Measurements from ENCODE around the gene ST6GALNAC4.

The ST6GALNAC4 gene

GRCh38 chr9:127912882-127913281 lies 4.0 kb downstream of the ST6GALNAC4 start:
- Histone ChIP-seq H3K4ac (ENCODE audit: low read length) (no peak overlapping the region), H2AFZ (ENCODE audit: low read length) (no peak overlapping the region), H3K27ac (replicated peaks; ENCODE audit: low read length) (no peak overlapping the region), H3K9me3 (replicated peaks in 1 of 2; ENCODE audit: control insufficient read depth in 2 of 2, insufficient read depth in 1 of 2, low read depth in 1 of 2, low read length in 2 of 2) (no peaks in the 10 kb centered on the region), H3K79me1 (ENCODE audit: low read depth, low read length) (peaks cover 5% of the 10 kb centered on the region), H3K18ac (ENCODE audit: low read length) (no peak overlapping the region), H2BK15ac (ENCODE audit: low read length) (no peak overlapping the region), H3K4me1 (ENCODE audit: control insufficient read depth in 2 of 2, insufficient read depth in 1 of 2, low read depth in 1 of 2, low read length in 2 of 2) (peaks cover 7 to 10% of the 10 kb centered on the region in 2 donors), H3K27me3 (ENCODE audit: control insufficient read depth in 3 of 3, insufficient read depth in 3 of 3, low read depth in 1 of 3, low read length in 3 of 3) (peaks cover 0 to 15% (median 0%) of the 10 kb centered on the region in 3 experiments), H3K4me3 (ENCODE audit: low read length in 2 of 2) (no peak overlapping the region), H2AK5ac (ENCODE audit: low read depth, low read length) (no peak overlapping the region), H2BK5ac (ENCODE audit: low read length) (no peak overlapping the region), H2BK120ac (ENCODE audit: low read depth, low read length) (no peak overlapping the region), H3K36me3 (replicated peaks in 1 of 2; ENCODE audit: control insufficient read depth in 2 of 2, insufficient read depth in 2 of 2, low read length in 2 of 2) (no peaks in the 10 kb centered on the region), H2BK12ac (ENCODE audit: low read length) (no peak overlapping the region), H3K23ac (ENCODE audit: low read depth, low read length, poor library complexity) (no peak overlapping the region), H4K91ac (ENCODE audit: low read depth, low read length, poor library complexity) (no peak overlapping the region), H3K4me2 (ENCODE audit: insufficient read depth, low read length, poor library complexity, severe bottlenecking) (no peak overlapping the region), H3K9ac (ENCODE audit: low read depth, low read length, poor library complexity) (no peak overlapping the region), H4K8ac (ENCODE audit: low read depth, low read length) (no peak overlapping the region), H3K14ac (ENCODE audit: low read length) (no peak overlapping the region)
- DNase-seq (ENCODE audit: low spot score): no peak
- no CpG with 5 or more reads among the region's 5 CpGs for WGBS, 2 donors (ENCODE audit: extremely low coverage in 2 of 2, insufficient read length in 2 of 2, insufficient replicate concordance in 1 of 2)

- Histone ChIP-seq H3K4me2 (ENCODE audit: insufficient read depth, low read length, poor library complexity, severe bottlenecking) (no peak overlapping the region), H3K79me1 (ENCODE audit: low read depth, low read length) (peaks cover 5% of the 10 kb centered on the region), H3K4ac (ENCODE audit: low read length) (no peak overlapping the region), H3K4me3 (ENCODE audit: low read length in 2 of 2) (no peak overlapping the region), H3K27ac (replicated peaks; ENCODE audit: low read length) (no peak overlapping the region), H3K18ac (ENCODE audit: low read length) (peak overlapping the region; percentile 80), H3K4me1 (ENCODE audit: control insufficient read depth in 2 of 2, insufficient read depth in 1 of 2, low read depth in 1 of 2, low read length in 2 of 2) (peaks cover 7 to 9% of the 10 kb centered on the region in 2 donors), H3K23ac (ENCODE audit: low read depth, low read length, poor library complexity) (peak overlapping the region; percentile 20), H2BK12ac (ENCODE audit: low read length) (peak overlapping the region; percentile 58), H3K9me3 (replicated peaks in 1 of 2; ENCODE audit: control insufficient read depth in 2 of 2, insufficient read depth in 1 of 2, low read depth in 1 of 2, low read length in 2 of 2) (no peaks in the 10 kb centered on the region), H4K8ac (ENCODE audit: low read depth, low read length) (no peak overlapping the region), H3K9ac (ENCODE audit: low read depth, low read length, poor library complexity) (peak overlapping the region; percentile 44), H2BK120ac (ENCODE audit: low read depth, low read length) (no peak overlapping the region), H2AFZ (ENCODE audit: low read length) (no peak overlapping the region), H3K27me3 (ENCODE audit: control insufficient read depth in 3 of 3, insufficient read depth in 3 of 3, low read depth in 1 of 3, low read length in 3 of 3) (peaks cover 0 to 14% (median 0%) of the 10 kb centered on the region in 3 experiments), H2BK15ac (ENCODE audit: low read length) (peak overlapping the region; percentile 33), H4K91ac (ENCODE audit: low read depth, low read length, poor library complexity) (no peak overlapping the region), H3K14ac (ENCODE audit: low read length) (no peak overlapping the region), H2AK5ac (ENCODE audit: low read depth, low read length) (peak overlapping the region; percentile 75), H3K36me3 (replicated peaks in 1 of 2; ENCODE audit: control insufficient read depth in 2 of 2, insufficient read depth in 2 of 2, low read length in 2 of 2) (no peaks in the 10 kb centered on the region), H2BK5ac (ENCODE audit: low read length) (peak overlapping the region; percentile 13)
- no peak for DNase-seq (ENCODE audit: low spot score)
- no CpG with 5 or more reads among the region's 31 CpGs for WGBS, 2 donors (ENCODE audit: extremely low coverage in 2 of 2, insufficient read length in 2 of 2, insufficient replicate concordance in 1 of 2)
Observed at GRCh38 chr9:127912296-127912695, 4.5 kb downstream of the ST6GALNAC4 start.

GRCh38 chr9:127910613-127911205 lies 6.1 kb downstream of the ST6GALNAC4 start:
- no peak overlapping the region for H2AFZ ChIP-seq (ENCODE audit: low read length)
- H3K79me1 ChIP-seq (ENCODE audit: low read depth, low read length): peaks cover 5% of the 10 kb centered on the region
- no peak overlapping the region for H2BK12ac ChIP-seq (ENCODE audit: low read length)
- H2BK15ac ChIP-seq (ENCODE audit: low read length): no peak overlapping the region
- H3K9ac ChIP-seq (ENCODE audit: low read depth, low read length, poor library complexity): no peak overlapping the region
- no peak for DNase-seq (ENCODE audit: low spot score)
- no peak overlapping the region for H2BK5ac ChIP-seq (ENCODE audit: low read length)
- H3K4me1 ChIP-seq (ENCODE audit: control insufficient read depth in 2 of 2, insufficient read depth in 1 of 2, low read depth in 1 of 2, low read length in 2 of 2): peaks cover 2 to 5% of the 10 kb centered on the region in 2 donors
- no peak overlapping the region for H4K91ac ChIP-seq (ENCODE audit: low read depth, low read length, poor library complexity)
- no peak overlapping the region for H3K27ac ChIP-seq (replicated peaks; ENCODE audit: low read length)
- H3K23ac ChIP-seq (ENCODE audit: low read depth, low read length, poor library complexity): no peak overlapping the region
- no peak overlapping the region for H3K4ac ChIP-seq (ENCODE audit: low read length)
- no peak overlapping the region for H3K14ac ChIP-seq (ENCODE audit: low read length)
- no peak overlapping the region for H3K4me3 ChIP-seq (ENCODE audit: low read length in 2 of 2)
- H3K18ac ChIP-seq (ENCODE audit: low read length): no peak overlapping the region
- no peak overlapping the region for H2BK120ac ChIP-seq (ENCODE audit: low read depth, low read length)
- no peak overlapping the region for H3K4me2 ChIP-seq (ENCODE audit: insufficient read depth, low read length, poor library complexity, severe bottlenecking)
- whole genome bisulfite sequencing, 2 donors (ENCODE audit: extremely low coverage in 2 of 2, insufficient read length in 2 of 2, insufficient replicate concordance in 1 of 2): no CpG with 5 or more reads among the region's 6 CpGs
- H3K9me3 ChIP-seq (replicated peaks in 1 of 2; ENCODE audit: control insufficient read depth in 2 of 2, insufficient read depth in 1 of 2, low read depth in 1 of 2, low read length in 2 of 2): no peaks in the 10 kb centered on the region
- peaks cover 0 to 3% (median 0%) of the 10 kb centered on the region in 3 experiments for H3K27me3 ChIP-seq (ENCODE audit: control insufficient read depth in 3 of 3, insufficient read depth in 3 of 3, low read depth in 1 of 3, low read length in 3 of 3)
- no peak overlapping the region for H2AK5ac ChIP-seq (ENCODE audit: low read depth, low read length)
- no peaks in the 10 kb centered on the region for H3K36me3 ChIP-seq (replicated peaks in 1 of 2; ENCODE audit: control insufficient read depth in 2 of 2, insufficient read depth in 2 of 2, low read length in 2 of 2)
- H4K8ac ChIP-seq (ENCODE audit: low read depth, low read length): no peak overlapping the region

GRCh38 chr9:127909839-127910273 lies 7.0 kb downstream of the ST6GALNAC4 start:
- H3K18ac ChIP-seq (ENCODE audit: low read length): peak overlapping the region; percentile 2
- H3K23ac ChIP-seq (ENCODE audit: low read depth, low read length, poor library complexity): no peak overlapping the region
- H3K4me1 ChIP-seq (ENCODE audit: control insufficient read depth in 2 of 2, insufficient read depth in 1 of 2, low read depth in 1 of 2, low read length in 2 of 2): peaks cover 2 to 5% of the 10 kb centered on the region in 2 donors
- H3K27me3 ChIP-seq (ENCODE audit: control insufficient read depth in 3 of 3, insufficient read depth in 3 of 3, low read depth in 1 of 3, low read length in 3 of 3): no peaks in the 10 kb centered on the region
- no peak overlapping the region for H4K8ac ChIP-seq (ENCODE audit: low read depth, low read length)
- peak overlapping the region; percentile 94 for H2BK12ac ChIP-seq (ENCODE audit: low read length)
- no peak overlapping the region for H2BK5ac ChIP-seq (ENCODE audit: low read length)
- H3K36me3 ChIP-seq (replicated peaks in 1 of 2; ENCODE audit: control insufficient read depth in 2 of 2, insufficient read depth in 2 of 2, low read length in 2 of 2): no peaks in the 10 kb centered on the region
- H3K4me2 ChIP-seq (ENCODE audit: insufficient read depth, low read length, poor library complexity, severe bottlenecking): no peak overlapping the region
- peak overlapping the region; percentile 66 for H2AK5ac ChIP-seq (ENCODE audit: low read depth, low read length)
- no CpG with 5 or more reads among the region's 17 CpGs for WGBS, 2 donors (ENCODE audit: extremely low coverage in 2 of 2, insufficient read length in 2 of 2, insufficient replicate concordance in 1 of 2)
- H2BK15ac ChIP-seq (ENCODE audit: low read length): peak overlapping the region; percentile 55
- no peak overlapping the region for H3K4ac ChIP-seq (ENCODE audit: low read length)
- H3K14ac ChIP-seq (ENCODE audit: low read length): no peak overlapping the region
- no peak for DNase-seq (ENCODE audit: low spot score)
- no peak overlapping the region for H3K27ac ChIP-seq (replicated peaks; ENCODE audit: low read length)
- H2BK120ac ChIP-seq (ENCODE audit: low read depth, low read length): no peak overlapping the region
- no peaks in the 10 kb centered on the region for H3K9me3 ChIP-seq (replicated peaks in 1 of 2; ENCODE audit: control insufficient read depth in 2 of 2, insufficient read depth in 1 of 2, low read depth in 1 of 2, low read length in 2 of 2)
- peak overlapping the region; percentile 50 for H3K9ac ChIP-seq (ENCODE audit: low read depth, low read length, poor library complexity)
- no peak overlapping the region for H2AFZ ChIP-seq (ENCODE audit: low read length)
- peak overlapping the region; percentile 11 for H4K91ac ChIP-seq (ENCODE audit: low read depth, low read length, poor library complexity)
- H3K4me3 ChIP-seq (ENCODE audit: low read length in 2 of 2): peak overlapping the region in 1 of 2 donors; percentile 49
- H3K79me1 ChIP-seq (ENCODE audit: low read depth, low read length): peaks cover 4% of the 10 kb centered on the region
